Testis (tissue), 3 donors: ENCODE data around the gene ZNF414. TPM values are rescaled to one million over a fixed set of nuclear protein-coding genes. Genes with fewer than 3 reads are reported as not detected.
A peak's percentile ranks its signal among the peaks of the same experiment; 100 is the strongest.

Experiments
- DNase-seq: peaks from one replicate; pipeline ENCODE4 v3.0.0-alpha.2; 2019
- H3K27ac ChIP-seq, 2 donors: fragments of 200-600 bp; sonication (generic); one replicate each; pipeline ENCODE4 v1.5.1; 2019
- H3K27me3 ChIP-seq: fragments of 200-600 bp; sonication (generic); one replicate; pipeline ENCODE4 v1.5.1; 2019
- H3K36me3 ChIP-seq: fragments of 200-600 bp; sonication (generic); one replicate; pipeline ENCODE4 v1.5.1; 2017; ENCODE audit warnings: low read depth; ENCODE audit errors: missing control alignments
- H3K4me1 ChIP-seq: fragments of 200-600 bp; sonication (generic); one replicate; pipeline ENCODE4 v1.5.1; 2019
- H3K4me3 ChIP-seq, 2 donors: fragments of 200-600 bp; sonication (generic); one replicate each; pipeline ENCODE4 v1.5.1; 2017 to 2019
- H3K9me3 ChIP-seq: fragments of 200-600 bp; sonication (generic); one replicate; pipeline ENCODE4 v1.5.1; 2017
- POLR2A ChIP-seq: fragments of 450-650 bp; IDR thresholded peaks from one replicate; pipeline ENCODE4 v1.6.1; 2017; ENCODE audit warnings: antibody characterized with exemption, mild to moderate bottlenecking, moderate library complexity
- WGBS, 2 donors: methylation state at CpG; one replicate each; pipeline ENCODE4 v1.1.5; 2018; 5-methylcytosine and 5-hydroxymethylcytosine counted together
- intact Hi-C: fragments of 100-400 bp; cut with DNase I; formaldehyde crosslinking; loops from one replicate; pipeline ENCODE4 v1.15.1; 2023; ENCODE audit warnings: low total_unique reads
- polyA plus RNA-seq: library from polyadenylated mRNA; stranded (reverse); fragments of 350-450 nt; fragmentation: Illumina TruSeq; extraction: RNeasy Lipid Tissue Mini Kit (QIAGEN cat#74804); gene quantifications from one replicate; pipeline ENCODE4 v1.2.3, GENCODE V29; 2014; ENCODE audit warnings: low read depth, low replicate concordance; ENCODE audit not compliant: insufficient read depth
- total RNA-seq, 2 donors: library from RNA; depleted of rRNA; stranded (reverse); fragments of >200 nt; gene quantifications; one replicate each; pipeline ENCODE4 v1.2.3, GENCODE V29; 2016
- TF ChIP-seq, protein P1 (sequence below), 3 experiments: fragments of 450-650 bp in 2 of 3; fragments of 200-600 bp in 1 of 3; sonication (generic) in 1 of 3; IDR thresholded peaks; one replicate each; pipeline ENCODE4 v1.5.1; 2016 to 2019; ENCODE audit warnings: antibody characterized with exemption in 3 of 3, mild to moderate bottlenecking in 2 of 3, moderate library complexity in 1 of 3

ZNF414 gene
- total and polyA plus RNA-seq, 3 donors from 2014 or later, result 33.9 to 46.8 (median 35.8) TPM

DNA sequence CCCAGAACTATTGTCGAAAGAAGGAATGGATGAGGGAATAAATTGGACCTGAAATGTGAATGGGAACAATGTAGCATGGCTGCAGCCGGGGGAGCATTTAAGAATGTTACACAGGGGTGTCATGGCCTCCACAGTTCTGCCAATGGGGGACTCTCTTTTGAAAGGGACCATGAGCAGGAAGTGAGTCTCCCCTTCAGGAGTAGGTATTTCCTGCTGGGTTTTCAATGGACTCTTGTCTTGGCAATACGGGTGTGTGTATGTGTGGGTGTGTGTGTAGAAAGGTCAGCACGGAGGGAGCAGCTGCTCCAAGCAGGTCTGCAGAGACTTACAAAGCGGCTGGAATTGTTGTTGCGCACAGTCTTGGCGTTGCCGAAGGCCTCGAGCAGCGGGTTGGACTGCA, 38.8 kb upstream of the ZNF414 start:
- Histone ChIP-seq H3K9me3 (no peaks in the 10 kb centered on the region), H3K27ac (no peak overlapping the region), H3K4me1 (no peaks in the 10 kb centered on the region), H3K27me3 (no peaks in the 10 kb centered on the region), H3K36me3 (no peaks in the 10 kb centered on the region), H3K4me3 (no peak overlapping the region)
- DNase-seq, result peak; percentile 42
- intact Hi-C loops, result no loop called here
- TF ChIP-seq POLR2A, result no peak
- TF ChIP-seq, protein P1, sequence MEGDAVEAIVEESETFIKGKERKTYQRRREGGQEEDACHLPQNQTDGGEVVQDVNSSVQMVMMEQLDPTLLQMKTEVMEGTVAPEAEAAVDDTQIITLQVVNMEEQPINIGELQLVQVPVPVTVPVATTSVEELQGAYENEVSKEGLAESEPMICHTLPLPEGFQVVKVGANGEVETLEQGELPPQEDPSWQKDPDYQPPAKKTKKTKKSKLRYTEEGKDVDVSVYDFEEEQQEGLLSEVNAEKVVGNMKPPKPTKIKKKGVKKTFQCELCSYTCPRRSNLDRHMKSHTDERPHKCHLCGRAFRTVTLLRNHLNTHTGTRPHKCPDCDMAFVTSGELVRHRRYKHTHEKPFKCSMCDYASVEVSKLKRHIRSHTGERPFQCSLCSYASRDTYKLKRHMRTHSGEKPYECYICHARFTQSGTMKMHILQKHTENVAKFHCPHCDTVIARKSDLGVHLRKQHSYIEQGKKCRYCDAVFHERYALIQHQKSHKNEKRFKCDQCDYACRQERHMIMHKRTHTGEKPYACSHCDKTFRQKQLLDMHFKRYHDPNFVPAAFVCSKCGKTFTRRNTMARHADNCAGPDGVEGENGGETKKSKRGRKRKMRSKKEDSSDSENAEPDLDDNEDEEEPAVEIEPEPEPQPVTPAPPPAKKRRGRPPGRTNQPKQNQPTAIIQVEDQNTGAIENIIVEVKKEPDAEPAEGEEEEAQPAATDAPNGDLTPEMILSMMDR (IDR thresholded peaks at IDR 0.05), result no peak
- WGBS, 2 donors, result 73 to 79% methylated on average over 10 of the region's 10 CpGs

DNA sequence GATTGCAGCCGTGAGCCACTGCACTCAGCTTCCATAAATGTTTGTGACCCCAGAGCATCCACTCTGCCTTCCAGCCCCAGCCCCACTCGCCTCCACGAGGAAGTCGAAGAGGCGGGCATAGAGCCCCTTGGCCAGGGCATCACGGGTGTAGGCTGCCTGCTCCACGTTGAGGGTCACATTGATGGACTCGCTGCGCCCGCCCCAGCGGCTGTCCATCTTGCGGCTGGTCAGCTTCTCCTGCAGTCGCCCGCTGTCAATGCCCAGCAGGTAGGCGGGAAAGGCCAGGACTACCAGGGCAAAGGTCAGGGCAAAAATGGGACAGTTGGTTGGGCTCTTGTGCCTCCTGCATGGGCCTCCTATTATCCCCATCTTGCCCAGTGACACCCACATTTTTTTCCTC, 36.1 kb upstream of the ZNF414 start:
- DNase-seq, result no peak
- no peaks in the 10 kb centered on the region for H3K9me3 ChIP-seq
- no peaks in the 10 kb centered on the region for H3K4me1 ChIP-seq
- no peaks in the 10 kb centered on the region for H3K36me3 ChIP-seq
- H3K27me3 ChIP-seq, result no peaks in the 10 kb centered on the region
- no peak overlapping the region for H3K4me3 ChIP-seq
- TF ChIP-seq POLR2A, result no peak
- 93 to 100% methylated on average over 6 to 15 of the region's 15 CpGs for WGBS, 2 donors
- intact Hi-C loops, result no loop called here
- no peak overlapping the region for H3K27ac ChIP-seq

DNA sequence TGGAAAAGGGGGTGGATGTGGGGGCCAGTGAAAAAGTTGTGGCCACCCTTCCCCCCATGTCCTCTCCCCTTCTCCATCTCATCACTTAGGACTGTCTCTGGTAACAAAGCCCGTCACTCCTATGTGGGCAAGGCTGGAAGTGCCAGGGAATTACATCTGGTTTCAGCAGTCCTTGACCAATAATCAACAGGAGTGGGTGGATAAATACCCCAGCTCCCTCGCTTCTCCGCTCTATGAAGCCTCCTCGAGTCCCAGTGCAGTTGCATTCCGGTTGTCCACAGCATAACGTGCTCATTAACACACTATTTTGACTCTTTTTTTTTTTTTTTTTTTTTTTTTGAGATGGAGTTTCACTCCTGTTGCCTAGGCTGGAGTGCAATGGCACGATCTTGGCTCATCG, 31.8 kb upstream of the ZNF414 start:
- no peaks in the 10 kb centered on the region for H3K36me3 ChIP-seq
- H3K4me1 ChIP-seq, result no peaks in the 10 kb centered on the region
- intact Hi-C loops, result no loop called here
- no peak overlapping the region for H3K27ac ChIP-seq
- no peaks in the 10 kb centered on the region for H3K27me3 ChIP-seq
- no peaks in the 10 kb centered on the region for H3K9me3 ChIP-seq
- 96% methylated on average over 8 of the region's 8 CpGs for WGBS, 2 donors
- TF ChIP-seq, protein P1 (IDR thresholded peaks at IDR 0.05), result no peak
- TF ChIP-seq POLR2A, result no peak
- H3K4me3 ChIP-seq, result no peak overlapping the region
- no peak for DNase-seq

DNA sequence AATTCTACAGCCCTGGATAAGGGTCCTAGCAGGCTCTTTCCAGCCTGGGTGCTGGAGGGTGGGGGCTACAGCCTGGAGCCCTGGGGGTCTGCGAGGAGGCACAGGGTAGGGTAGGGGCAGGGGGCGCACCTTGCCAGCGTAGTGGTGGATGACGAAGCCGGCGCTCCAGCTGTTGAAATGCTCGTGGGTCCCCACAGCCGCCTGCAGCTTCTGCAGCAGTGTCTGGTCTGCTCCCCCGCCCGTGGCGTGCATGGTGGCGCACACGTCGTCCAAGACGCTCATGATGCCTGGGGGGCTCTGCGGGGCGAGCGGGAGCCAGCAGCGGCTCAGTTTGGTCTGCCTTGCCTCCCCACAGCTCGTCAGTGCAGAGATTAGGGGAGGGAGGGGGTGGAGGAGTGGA, 30.2 kb upstream of the ZNF414 start:
- Histone ChIP-seq H3K9me3 (no peaks in the 10 kb centered on the region), H3K4me1 (no peaks in the 10 kb centered on the region), H3K27ac (no peak overlapping the region), H3K27me3 (no peaks in the 10 kb centered on the region), H3K36me3 (no peaks in the 10 kb centered on the region), H3K4me3 (no peak overlapping the region)
- intact Hi-C loops, result no loop called here
- WGBS, 2 donors, result 95 to 97% methylated on average over 10 to 20 of the region's 20 CpGs
- DNase-seq, result no peak
- TF ChIP-seq, protein P1 (IDR thresholded peaks at IDR 0.05), result no peak
- no peak for TF ChIP-seq POLR2A

DNA sequence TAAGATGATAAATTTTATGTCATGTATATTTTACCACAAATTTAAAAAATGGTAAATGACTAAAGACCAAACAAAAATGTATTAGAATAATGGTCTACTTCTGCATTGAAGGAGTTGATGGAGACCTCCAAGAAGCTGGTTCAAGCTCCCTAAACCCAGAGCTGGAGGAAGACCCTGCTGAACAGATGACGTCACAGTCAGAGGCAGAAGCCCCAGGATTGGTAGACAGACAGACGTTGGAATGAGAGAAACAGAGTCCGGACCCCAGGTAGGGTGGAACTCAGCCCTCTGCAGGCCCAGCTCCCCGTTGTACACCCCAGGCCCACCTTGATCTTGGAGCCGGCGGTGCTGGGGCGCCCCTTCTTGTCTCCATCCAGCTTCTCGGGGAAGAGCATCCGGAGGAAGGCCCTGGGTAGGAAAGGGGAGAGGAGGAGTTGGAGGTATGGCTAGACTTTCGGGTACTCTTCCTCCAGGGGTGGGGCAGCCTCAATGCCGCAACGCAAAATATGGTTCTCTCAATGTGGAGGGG, 25.7 kb upstream of the ZNF414 start:
- Histone ChIP-seq H3K27ac (no peak overlapping the region), H3K4me1 (no peaks in the 10 kb centered on the region), H3K4me3 (no peak overlapping the region), H3K36me3 (no peaks in the 10 kb centered on the region), H3K27me3 (no peaks in the 10 kb centered on the region), H3K9me3 (no peaks in the 10 kb centered on the region)
- intact Hi-C loops, result no loop called here
- no peak for DNase-seq
- 86 to 92% methylated on average over 12 of the region's 12 CpGs for WGBS, 2 donors
- TF ChIP-seq, protein P1 (IDR thresholded peaks at IDR 0.05), result no peak
- TF ChIP-seq POLR2A, result no peak
